ENCODE measurements around the gene PEAR1.

The PEAR1 gene

GRCh38 chr1:156912310-156912709 is 18.8 kb downstream of the PEAR1 start:
- Histone ChIP-seq H3K36me3 (ENCODE audit: control insufficient read depth in 1 of 2, insufficient read depth in 2 of 2, low read length in 2 of 2) (peaks cover 0 to 3% of the 10 kb centered on the region in 2 donors), H3K27me3 (ENCODE audit: low read depth, low read length) (no peaks in the 10 kb centered on the region), H3K27ac (ENCODE audit: low read length) (no peak overlapping the region), H3K4me3 (ENCODE audit: low read depth in 1 of 2, low read length in 2 of 2) (no peak overlapping the region), H3K4me1 (ENCODE audit: control insufficient read depth in 1 of 2, insufficient read depth in 2 of 2, low read length in 2 of 2) (peaks cover 0 to 5% of the 10 kb centered on the region in 2 donors), H3K9me3 (ENCODE audit: control insufficient read depth in 1 of 2, low read length in 2 of 2) (no peaks in the 10 kb centered on the region)

- Histone ChIP-seq H3K27ac (ENCODE audit: low read length) (no peak overlapping the region), H3K9me3 (ENCODE audit: control insufficient read depth in 1 of 2, low read length in 2 of 2) (no peaks in the 10 kb centered on the region), H3K4me3 (ENCODE audit: low read depth in 1 of 2, low read length in 2 of 2) (no peak overlapping the region), H3K4me1 (ENCODE audit: control insufficient read depth in 1 of 2, insufficient read depth in 2 of 2, low read length in 2 of 2) (no peaks in the 10 kb centered on the region), H3K36me3 (ENCODE audit: control insufficient read depth in 1 of 2, insufficient read depth in 2 of 2, low read length in 2 of 2) (peaks cover 0 to 3% of the 10 kb centered on the region in 2 donors), H3K27me3 (ENCODE audit: low read depth, low read length) (no peaks in the 10 kb centered on the region)
Observed at GRCh38 chr1:156912861-156913808, 19.6 kb downstream of the PEAR1 start.

GRCh38 chr1:156913809-156914387 is 20.4 kb downstream of the PEAR1 start:
- peaks cover 0 to 3% of the 10 kb centered on the region in 2 donors for H3K36me3 ChIP-seq (ENCODE audit: control insufficient read depth in 1 of 2, insufficient read depth in 2 of 2, low read length in 2 of 2)
- H3K4me1 ChIP-seq (ENCODE audit: control insufficient read depth in 1 of 2, insufficient read depth in 2 of 2, low read length in 2 of 2): no peaks in the 10 kb centered on the region
- no peak overlapping the region for H3K27ac ChIP-seq (ENCODE audit: low read length)
- H3K27me3 ChIP-seq (ENCODE audit: low read depth, low read length): no peaks in the 10 kb centered on the region
- H3K9me3 ChIP-seq (ENCODE audit: control insufficient read depth in 1 of 2, low read length in 2 of 2): no peaks in the 10 kb centered on the region
- H3K4me3 ChIP-seq (ENCODE audit: low read depth in 1 of 2, low read length in 2 of 2): no peak overlapping the region

GRCh38 chr1:156914440-156914856 is 20.9 kb downstream of the PEAR1 start:
- no peak overlapping the region for H3K27ac ChIP-seq (ENCODE audit: low read length)
- no peak overlapping the region for H3K4me3 ChIP-seq (ENCODE audit: low read depth in 1 of 2, low read length in 2 of 2)
- H3K27me3 ChIP-seq (ENCODE audit: low read depth, low read length): peaks cover 5% of the 10 kb centered on the region
- H3K36me3 ChIP-seq (ENCODE audit: control insufficient read depth in 1 of 2, insufficient read depth in 2 of 2, low read length in 2 of 2): peaks cover 0 to 3% of the 10 kb centered on the region in 2 donors
- H3K4me1 ChIP-seq (ENCODE audit: control insufficient read depth in 1 of 2, insufficient read depth in 2 of 2, low read length in 2 of 2): no peaks in the 10 kb centered on the region
- no peaks in the 10 kb centered on the region for H3K9me3 ChIP-seq (ENCODE audit: control insufficient read depth in 1 of 2, low read length in 2 of 2)

- Histone ChIP-seq H3K27ac (ENCODE audit: low read length) (no peak within 1 kb of the TSS), H3K4me3 (ENCODE audit: low read depth in 1 of 2, low read length in 2 of 2) (peak within 1 kb of the TSS in 1 of 2 donors; percentile 32), H3K27me3 (ENCODE audit: low read depth, low read length) (peaks cover 49% of the 10 kb centered on the region), H3K9me3 (ENCODE audit: control insufficient read depth in 1 of 2, low read length in 2 of 2) (no peaks in the 10 kb centered on the region), H3K4me1 (ENCODE audit: control insufficient read depth in 1 of 2, insufficient read depth in 2 of 2, low read length in 2 of 2) (peaks cover 0 to 24% of the 10 kb centered on the region in 2 donors), H3K36me3 (ENCODE audit: control insufficient read depth in 1 of 2, insufficient read depth in 2 of 2, low read length in 2 of 2) (no peaks in the 10 kb centered on the region)
Observed at GRCh38 chr1:156920233-156921052, 26.9 kb downstream of the PEAR1 start, which contains the start of gene LRRC71. Gene LRRC71 (plus strand): TSS chr1:156920632. CDS start chr1:156920804, 172 bp downstream.

- Histone ChIP-seq H3K4me1 (ENCODE audit: control insufficient read depth in 1 of 2, insufficient read depth in 2 of 2, low read length in 2 of 2) (peaks cover 0 to 24% of the 10 kb centered on the region in 2 donors), H3K27me3 (ENCODE audit: low read depth, low read length) (peaks cover 49% of the 10 kb centered on the region), H3K9me3 (ENCODE audit: control insufficient read depth in 1 of 2, low read length in 2 of 2) (no peaks in the 10 kb centered on the region), H3K4me3 (ENCODE audit: low read depth in 1 of 2, low read length in 2 of 2) (peak overlapping the region in 1 of 2 donors; percentile 32), H3K36me3 (ENCODE audit: control insufficient read depth in 1 of 2, insufficient read depth in 2 of 2, low read length in 2 of 2) (no peaks in the 10 kb centered on the region), H3K27ac (ENCODE audit: low read length) (no peak overlapping the region)
Observed at GRCh38 chr1:156921053-156921529, 27.6 kb downstream of the PEAR1 start.

GRCh38 chr1:156922986-156923669 is 29.6 kb downstream of the PEAR1 start:
- no peaks in the 10 kb centered on the region for H3K9me3 ChIP-seq (ENCODE audit: control insufficient read depth in 1 of 2, low read length in 2 of 2)
- H3K27me3 ChIP-seq (ENCODE audit: low read depth, low read length): peaks cover 58% of the 10 kb centered on the region
- peak overlapping the region in 1 of 2 donors; percentile 40 for H3K4me3 ChIP-seq (ENCODE audit: low read depth in 1 of 2, low read length in 2 of 2)
- peaks cover 0 to 36% of the 10 kb centered on the region in 2 donors for H3K4me1 ChIP-seq (ENCODE audit: control insufficient read depth in 1 of 2, insufficient read depth in 2 of 2, low read length in 2 of 2)
- no peaks in the 10 kb centered on the region for H3K36me3 ChIP-seq (ENCODE audit: control insufficient read depth in 1 of 2, insufficient read depth in 2 of 2, low read length in 2 of 2)
- no peak overlapping the region for H3K27ac ChIP-seq (ENCODE audit: low read length)

- no peaks in the 10 kb centered on the region for H3K9me3 ChIP-seq (ENCODE audit: control insufficient read depth in 1 of 2, low read length in 2 of 2)
- H3K4me3 ChIP-seq (ENCODE audit: low read depth in 1 of 2, low read length in 2 of 2): peak overlapping the region in 1 of 2 donors; percentile 40
- peaks cover 0 to 36% of the 10 kb centered on the region in 2 donors for H3K4me1 ChIP-seq (ENCODE audit: control insufficient read depth in 1 of 2, insufficient read depth in 2 of 2, low read length in 2 of 2)
- H3K27ac ChIP-seq (ENCODE audit: low read length): no peak overlapping the region
- H3K36me3 ChIP-seq (ENCODE audit: control insufficient read depth in 1 of 2, insufficient read depth in 2 of 2, low read length in 2 of 2): no peaks in the 10 kb centered on the region
- H3K27me3 ChIP-seq (ENCODE audit: low read depth, low read length): peaks cover 60% of the 10 kb centered on the region
Observed at GRCh38 chr1:156923670-156924477, 30.4 kb downstream of the PEAR1 start.

GRCh38 chr1:156924478-156925153 is 31.1 kb downstream of the PEAR1 start:
- no peaks in the 10 kb centered on the region for H3K36me3 ChIP-seq (ENCODE audit: control insufficient read depth in 1 of 2, insufficient read depth in 2 of 2, low read length in 2 of 2)
- H3K27ac ChIP-seq (ENCODE audit: low read length): no peak overlapping the region
- peaks cover 0 to 36% of the 10 kb centered on the region in 2 donors for H3K4me1 ChIP-seq (ENCODE audit: control insufficient read depth in 1 of 2, insufficient read depth in 2 of 2, low read length in 2 of 2)
- H3K9me3 ChIP-seq (ENCODE audit: control insufficient read depth in 1 of 2, low read length in 2 of 2): no peaks in the 10 kb centered on the region
- H3K4me3 ChIP-seq (ENCODE audit: low read depth in 1 of 2, low read length in 2 of 2): peak overlapping the region in 1 of 2 donors; percentile 40
- H3K27me3 ChIP-seq (ENCODE audit: low read depth, low read length): peaks cover 57% of the 10 kb centered on the region

Measured in muscle layer of duodenum (tissue), 2 donors.